Right lobe of liver (tissue), 4 donors: ENCODE measurements around the gene AFF2.

Source experiments
- CTCF ChIP-seq, 4 donors: fragments of 200-600 bp in 3 of 4; fragments of 450-650 bp in 1 of 4; IDR thresholded peaks; one replicate each; pipeline versions ENCODE4 v1.5.1 to v1.8.0; 2016 to 2022; ENCODE audit warnings: antibody characterized with exemption in 4 of 4, mild to moderate bottlenecking in 2 of 4
- POLR2A ChIP-seq: fragments of 450-650 bp; IDR thresholded peaks from one replicate; pipeline ENCODE4 v1.6.1; 2017; ENCODE audit warnings: antibody characterized with exemption, mild to moderate bottlenecking
- donor health status: DM: no; HTN: no; CAD: no.
- donor health status: DM: no; HTN: no; CAD: no.
- donor health status: DM: no; HTN: yes; CAD: no.

- TF ChIP-seq CTCF (IDR thresholded peaks at IDR 0.05) (no peak), POLR2A (no peak)
Measured at GRCh38 chrX:149010013-149010852, 509.8 kb downstream of the AFF2 start.
